Measurements from ENCODE around the gene KLHL3.

GRCh38 chr5:137636099-137636498, 99.8 kb downstream of the KLHL3 start:
- TF ChIP-seq FOXP1 (CRISPR knock-in tag; IDR thresholded peaks at IDR 0.05; ENCODE audit: borderline replicate concordance) = no peak
- TF ChIP-seq, protein P1, sequence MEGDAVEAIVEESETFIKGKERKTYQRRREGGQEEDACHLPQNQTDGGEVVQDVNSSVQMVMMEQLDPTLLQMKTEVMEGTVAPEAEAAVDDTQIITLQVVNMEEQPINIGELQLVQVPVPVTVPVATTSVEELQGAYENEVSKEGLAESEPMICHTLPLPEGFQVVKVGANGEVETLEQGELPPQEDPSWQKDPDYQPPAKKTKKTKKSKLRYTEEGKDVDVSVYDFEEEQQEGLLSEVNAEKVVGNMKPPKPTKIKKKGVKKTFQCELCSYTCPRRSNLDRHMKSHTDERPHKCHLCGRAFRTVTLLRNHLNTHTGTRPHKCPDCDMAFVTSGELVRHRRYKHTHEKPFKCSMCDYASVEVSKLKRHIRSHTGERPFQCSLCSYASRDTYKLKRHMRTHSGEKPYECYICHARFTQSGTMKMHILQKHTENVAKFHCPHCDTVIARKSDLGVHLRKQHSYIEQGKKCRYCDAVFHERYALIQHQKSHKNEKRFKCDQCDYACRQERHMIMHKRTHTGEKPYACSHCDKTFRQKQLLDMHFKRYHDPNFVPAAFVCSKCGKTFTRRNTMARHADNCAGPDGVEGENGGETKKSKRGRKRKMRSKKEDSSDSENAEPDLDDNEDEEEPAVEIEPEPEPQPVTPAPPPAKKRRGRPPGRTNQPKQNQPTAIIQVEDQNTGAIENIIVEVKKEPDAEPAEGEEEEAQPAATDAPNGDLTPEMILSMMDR (IDR thresholded peaks at IDR 0.05) = no peak
- no peak for TF ChIP-seq ESRRA (CRISPR knock-in tag; IDR thresholded peaks at IDR 0.05; ENCODE audit: borderline replicate concordance)
- TF ChIP-seq USF1 (CRISPR knock-in tag; IDR thresholded peaks at IDR 0.05) = no peak
